Neural cell (in vitro differentiated cells): ENCODE data around the gene ADGRB3. TPM values are rescaled to one million over a fixed set of nuclear protein-coding genes. Genes with fewer than 3 reads are reported as not detected.

ENCODE experiments used
- H2AFZ ChIP-seq: fragments of 200-600, 300-800 bp; sonication (generic), shearing (Covaris generic); 2 replicates; pipeline ENCODE4 v1.6.0; 2014; ENCODE audit warnings: low read depth, mild to moderate bottlenecking, antibody characterized with exemption, low read length, moderate library complexity
- H3F3A ChIP-seq: fragments of 200-600 bp; shearing (Covaris generic); 2 replicates; pipeline ENCODE4 v1.6.1; 2016; ENCODE audit warnings: mild to moderate bottlenecking, moderate library complexity, mixed read lengths, antibody characterized with exemption, low read length; ENCODE audit not compliant: insufficient read depth, poor library complexity, severe bottlenecking
- H3K27ac ChIP-seq: fragments of 200-600, 300-800 bp; sonication (generic), shearing (Covaris generic); 2 replicates; pipeline ENCODE4 v1.5.1; 2014; ENCODE audit warnings: mild to moderate bottlenecking, low read length, moderate library complexity
- H3K27me3 ChIP-seq: fragments of 300-800, 200-600 bp; sonication (generic), shearing (Covaris generic); 2 replicates; pipeline ENCODE4 v1.6.0; 2014; ENCODE audit warnings: mild to moderate bottlenecking, low read depth, low read length, moderate library complexity; ENCODE audit not compliant: insufficient read depth
- H3K36me3 ChIP-seq: fragments of 300-800, 200-600 bp; sonication (generic), shearing (Covaris generic); 2 replicates; pipeline ENCODE4 v1.5.1; 2014; ENCODE audit warnings: mild to moderate bottlenecking, antibody characterized with exemption, low read length, moderate library complexity; ENCODE audit not compliant: insufficient read depth
- H3K4me2 ChIP-seq: fragments of 300-800, 200-600 bp; sonication (generic), shearing (Covaris generic); 2 replicates; pipeline ENCODE4 v1.6.0; 2014; ENCODE audit warnings: mild to moderate bottlenecking, low read length
- H3K4me3 ChIP-seq: fragments of 300-800, 200-600 bp; sonication (generic), shearing (Covaris generic); 2 replicates; pipeline ENCODE4 v1.5.1; 2014; ENCODE audit warnings: mild to moderate bottlenecking, low read length, moderate library complexity
- H3K79me2 ChIP-seq: fragments of 200-600 bp; shearing (Covaris generic); replicated peaks from 2 replicates; pipeline ENCODE4 v1.6.0; 2014; ENCODE audit warnings: mild to moderate bottlenecking, low read length, moderate library complexity; ENCODE audit not compliant: insufficient read depth
- H3K9ac ChIP-seq: fragments of 300-800, 200-600 bp; sonication (generic), shearing (Covaris generic); 2 replicates; pipeline ENCODE4 v1.6.1; 2016; ENCODE audit warnings: mild to moderate bottlenecking, low read length, mixed read lengths
- H3K9me2 ChIP-seq: fragments of 200-600 bp; shearing (Covaris generic); 2 replicates; pipeline ENCODE4 v1.6.1; 2016; ENCODE audit warnings: mild to moderate bottlenecking, low read length, mixed read lengths; ENCODE audit not compliant: insufficient read depth
- H3K9me3 ChIP-seq: fragments of 200-600, 300-800 bp; sonication (generic), shearing (Covaris generic); 2 replicates; pipeline ENCODE4 v1.6.1; 2016; ENCODE audit warnings: mild to moderate bottlenecking, mixed run types, low read length, moderate library complexity, mixed read lengths
- H4K20me1 ChIP-seq: fragments of 200-600 bp; shearing (Covaris generic); 2 replicates; pipeline ENCODE4 v1.6.1; 2016; ENCODE audit warnings: mild to moderate bottlenecking, mixed run types; ENCODE audit not compliant: insufficient read depth
- CTCF ChIP-seq: fragments of 450-650 bp; IDR thresholded peaks from 2 replicates; pipeline ENCODE4 v1.5.1; 2014; ENCODE audit warnings: antibody characterized with exemption, mild to moderate bottlenecking, moderate library complexity; ENCODE audit not compliant: poor library complexity, severe bottlenecking
- EP300 ChIP-seq: fragments of 450-650 bp; conservative IDR thresholded peaks from 2 replicates; pipeline ENCODE4 v1.6.1; 2014; ENCODE audit warnings: antibody characterized with exemption, mild to moderate bottlenecking, moderate library complexity; ENCODE audit not compliant: poor library complexity, severe bottlenecking
- EZH2 ChIP-seq: fragments of 200-600, 300-800 bp; shearing (Covaris generic), sonication (generic); IDR thresholded peaks from 2 replicates; pipeline ENCODE4 v1.6.1; 2014; ENCODE audit warnings: antibody characterized with exemption, low read length, borderline replicate concordance, mild to moderate bottlenecking; ENCODE audit not compliant: insufficient read depth, poor library complexity, severe bottlenecking
- MXI1 ChIP-seq: fragments of 450-650 bp; conservative IDR thresholded peaks from 2 replicates; pipeline ENCODE4 v1.6.1; 2014; ENCODE audit warnings: antibody characterized with exemption, mild to moderate bottlenecking; ENCODE audit not compliant: poor library complexity, severe bottlenecking
- POLR2AphosphoS5 ChIP-seq: IDR thresholded peaks from 2 replicates; pipeline ENCODE4 v1.6.1; 2012
- RAD21 ChIP-seq: fragments of 450-650 bp; conservative IDR thresholded peaks from 2 replicates; pipeline ENCODE4 v1.6.1; 2014; ENCODE audit warnings: antibody characterized with exemption, mild to moderate bottlenecking, moderate library complexity
- REST ChIP-seq: IDR thresholded peaks from 2 replicates; pipeline ENCODE4 v1.6.1; 2012; ENCODE audit warnings: borderline replicate concordance
- SMC3 ChIP-seq: fragments of 450-650 bp; conservative IDR thresholded peaks from 2 replicates; pipeline ENCODE4 v1.6.1; 2014; ENCODE audit warnings: antibody characterized with exemption, mild to moderate bottlenecking, moderate library complexity; ENCODE audit not compliant: poor library complexity
- TAF1 ChIP-seq: IDR thresholded peaks from 2 replicates; pipeline ENCODE4 v1.6.1; 2012; ENCODE audit warnings: low read depth
- polyA plus RNA-seq: library from polyadenylated mRNA; depleted of rRNA; stranded (reverse); fragments of >200 nt; gene quantifications from 2 replicates; pipeline ENCODE4 v1.2.3, GENCODE V29; 2014

Gene ADGRB3
- polyA plus RNA-seq, 1 donor from 2014 or later, result 66.5 TPM

GRCh38 chr6:69265706-69266105 is 630.6 kb downstream of the ADGRB3 start:
- no peak overlapping the region for H2AFZ ChIP-seq
- no peaks in the 10 kb centered on the region for H3K9me3 ChIP-seq
- no peaks in the 10 kb centered on the region for H3K36me3 ChIP-seq
- H3K4me3 ChIP-seq, result no peak overlapping the region
- H3K4me2 ChIP-seq, result no peak overlapping the region
- H3K9ac ChIP-seq, result no peak overlapping the region
- no peaks in the 10 kb centered on the region for H3K27me3 ChIP-seq
- no peaks in the 10 kb centered on the region for H3F3A ChIP-seq
- H4K20me1 ChIP-seq, result no peaks in the 10 kb centered on the region
- no peak overlapping the region for H3K27ac ChIP-seq
- TF ChIP-seq EZH2, result no peak
- no peaks in the 10 kb centered on the region for H3K79me2 ChIP-seq
- H3K9me2 ChIP-seq, result no peaks in the 10 kb centered on the region

GRCh38 chr6:69276204-69276603 is 641.1 kb downstream of the ADGRB3 start:
- Histone ChIP-seq H4K20me1 (no peaks in the 10 kb centered on the region), H2AFZ (no peak overlapping the region), H3K36me3 (no peaks in the 10 kb centered on the region), H3K79me2 (no peaks in the 10 kb centered on the region), H3K9me2 (no peaks in the 10 kb centered on the region), H3K4me2 (no peak overlapping the region), H3K9ac (no peak overlapping the region), H3F3A (no peaks in the 10 kb centered on the region), H3K4me3 (no peak overlapping the region), H3K27me3 (peaks cover 5% of the 10 kb centered on the region), H3K9me3 (no peaks in the 10 kb centered on the region), H3K27ac (no peak overlapping the region)
- no peak for TF ChIP-seq REST
- no peak for TF ChIP-seq EP300
- TF ChIP-seq EZH2, result no peak
- no peak for TF ChIP-seq MXI1
- TF ChIP-seq POLR2AphosphoS5, result no peak
- no peak for TF ChIP-seq TAF1
- TF ChIP-seq SMC3, result no peak
- TF ChIP-seq RAD21, result no peak
- no peak for TF ChIP-seq CTCF

GRCh38 chr6:69279805-69280204 is 644.7 kb downstream of the ADGRB3 start:
- no peaks in the 10 kb centered on the region for H3K9me2 ChIP-seq
- no peak overlapping the region for H2AFZ ChIP-seq
- peaks cover 22% of the 10 kb centered on the region for H3K27me3 ChIP-seq
- no peak overlapping the region for H3K9ac ChIP-seq
- H3K4me2 ChIP-seq, result no peak overlapping the region
- no peak overlapping the region for H3K4me3 ChIP-seq
- TF ChIP-seq EZH2, result no peak
- TF ChIP-seq POLR2AphosphoS5, result no peak
- no peak for TF ChIP-seq EP300
- TF ChIP-seq MXI1, result no peak
- TF ChIP-seq CTCF, result no peak
- TF ChIP-seq REST, result no peak
- no peaks in the 10 kb centered on the region for H3K9me3 ChIP-seq
- no peak overlapping the region for H3K27ac ChIP-seq
- H3K36me3 ChIP-seq, result no peaks in the 10 kb centered on the region
- H3F3A ChIP-seq, result no peaks in the 10 kb centered on the region
- H3K79me2 ChIP-seq, result no peaks in the 10 kb centered on the region
- H4K20me1 ChIP-seq, result no peaks in the 10 kb centered on the region
